ENCODE results near the gene POLN.
"Not testable (repeated sequence)": the region's sequence is repeated elsewhere in the genome, so short reads cannot be mapped to it uniquely, and the experiment has no call there.

Gene POLN

GRCh38 chr4:2250357-2251072 is 8.6 kb upstream of the POLN start:
- peak; percentile 47 for DNase-seq

DNA sequence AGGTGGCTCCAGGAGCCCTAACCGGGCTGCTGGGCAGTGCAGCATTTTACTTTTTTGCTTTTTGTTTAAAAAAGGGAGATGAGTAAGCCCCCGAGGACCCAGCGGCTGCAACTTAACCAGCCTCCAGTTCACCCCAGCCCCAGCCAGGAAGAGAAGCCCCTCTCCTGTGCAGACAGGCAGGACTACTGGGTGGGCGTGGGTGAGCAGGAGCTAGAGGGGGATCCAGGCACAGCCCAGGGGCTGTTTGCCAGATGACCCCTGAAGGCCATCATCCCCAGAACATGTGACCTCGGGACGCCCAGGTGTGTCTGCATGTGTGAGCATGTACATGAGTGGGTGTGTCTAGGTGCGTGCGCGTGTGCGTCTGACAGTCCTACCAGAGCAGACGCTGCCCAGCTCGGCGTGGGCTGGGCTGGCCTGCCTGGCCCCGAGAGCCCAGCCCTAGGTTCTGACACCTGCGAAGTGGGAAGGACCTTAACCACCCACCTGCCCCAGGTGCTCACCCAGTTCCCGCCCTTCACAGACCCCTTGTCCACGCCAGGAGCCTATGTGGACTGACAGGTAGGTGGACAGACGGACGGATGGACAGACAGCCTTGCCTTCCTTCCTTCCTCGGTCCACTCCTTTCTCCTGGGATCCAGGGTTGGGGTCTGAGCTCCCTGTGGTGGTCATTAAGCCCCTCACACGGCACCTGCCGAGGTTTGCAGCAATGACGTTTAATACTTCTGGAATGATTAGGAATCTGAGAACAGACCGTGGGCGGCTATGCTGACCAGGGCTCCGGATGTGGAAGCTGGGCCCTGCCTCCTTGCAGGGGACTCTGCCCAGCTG is 7.8 kb upstream of the POLN start:
- DNase-seq: peak; percentile 46

DNA sequence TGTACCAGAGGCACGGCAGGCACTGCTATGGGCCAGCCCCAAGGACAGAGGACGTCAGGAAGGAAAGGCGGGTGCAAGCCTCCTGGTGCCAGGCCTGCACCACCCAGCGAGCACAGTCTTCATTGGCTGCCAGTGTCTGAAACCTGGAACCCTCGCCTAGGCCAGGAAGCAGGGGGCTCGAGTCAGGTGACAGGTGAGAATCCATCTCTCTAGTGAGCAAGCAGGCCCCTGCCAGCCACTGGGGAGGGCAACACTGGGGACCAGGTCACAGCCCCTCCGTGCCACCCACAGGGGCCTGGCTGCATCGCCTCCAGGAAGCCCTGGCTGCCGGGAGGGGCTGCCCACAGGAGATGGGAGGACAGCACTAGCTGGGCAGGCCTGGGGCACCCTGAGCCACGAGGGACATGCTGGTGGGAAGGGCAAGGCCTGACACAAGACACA is 6.9 kb upstream of the POLN start:
- DNase-seq: peak; percentile 50

- DNase-seq: peak; percentile 57
Observed at GRCh38 chr4:2248044-2248780, 6.3 kb upstream of the POLN start.

DNA sequence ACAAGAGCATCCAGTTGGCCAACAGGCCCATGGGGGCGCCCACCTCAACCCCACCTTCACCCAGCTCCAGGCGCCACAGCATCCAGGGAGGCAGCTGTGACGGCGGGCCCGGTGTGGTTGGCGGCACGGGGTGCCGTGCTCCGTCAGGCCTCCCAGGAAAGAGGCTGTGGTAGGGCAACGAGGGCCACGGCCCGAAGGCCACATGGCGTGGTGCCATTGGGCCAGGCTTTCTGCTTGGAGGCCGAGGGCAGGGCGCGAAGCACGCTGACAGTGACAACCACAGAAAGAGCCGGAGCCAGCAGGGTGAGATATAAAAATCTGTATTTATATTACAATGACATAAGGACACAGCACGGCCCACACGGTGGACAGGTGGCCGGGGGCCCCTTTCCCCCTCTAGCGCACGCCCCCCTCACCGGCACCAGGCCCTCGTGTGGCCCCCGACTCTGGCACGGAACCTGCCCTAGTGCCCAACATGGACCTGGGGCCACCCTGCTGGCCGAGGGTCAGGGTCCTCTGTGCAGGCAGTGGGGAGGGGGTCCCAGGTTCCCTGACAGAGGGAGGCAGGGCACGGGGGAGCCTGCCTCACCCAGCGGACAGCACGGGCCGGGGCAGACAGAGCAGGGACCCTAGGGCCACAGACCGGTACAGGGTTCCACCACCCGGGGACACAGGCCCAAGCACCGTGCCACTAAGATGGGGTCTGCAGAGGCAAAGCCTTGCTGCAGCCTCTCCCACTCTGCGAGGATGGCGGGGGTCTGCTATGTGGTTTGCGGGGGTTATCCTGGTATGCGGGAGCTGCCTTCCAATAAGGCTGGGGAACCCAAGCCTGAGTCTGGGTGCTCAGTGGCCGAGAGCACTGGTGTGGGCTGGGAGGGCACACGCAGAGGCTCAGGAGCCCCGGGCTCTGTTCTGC is 5.5 kb upstream of the POLN start:
- peak; percentile 45 for DNase-seq

- DNase-seq: peak; percentile 56
Observed at GRCh38 chr4:2246384-2247127, 4.6 kb upstream of the POLN start.

DNA sequence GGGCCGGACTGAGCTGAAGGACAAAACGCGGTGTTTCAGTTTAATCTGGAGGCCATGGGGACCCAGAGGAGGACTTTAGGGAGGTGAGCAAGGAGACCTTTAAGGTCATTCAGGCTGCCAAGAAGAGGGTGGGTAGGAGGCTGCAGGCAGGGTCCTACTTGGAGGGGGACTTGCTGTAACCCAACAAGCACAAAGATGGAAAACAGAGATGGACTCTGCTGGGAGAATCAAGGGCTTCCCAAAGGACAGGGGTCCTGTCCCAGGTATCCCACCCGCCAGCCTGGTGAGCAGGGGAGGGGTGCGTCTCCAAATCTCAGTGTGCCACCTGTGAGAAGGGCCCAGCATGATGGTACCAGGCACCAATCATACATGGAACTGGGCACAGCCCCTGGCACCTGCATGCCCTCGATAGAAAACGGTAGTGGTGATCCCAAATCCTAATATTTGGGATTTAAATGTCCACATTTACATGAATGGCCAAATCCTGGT is 3.9 kb upstream of the POLN start:
- DNase-seq: no peak

- peak; percentile 47 for DNase-seq
Observed at GRCh38 chr4:2245057-2245786, 3.3 kb upstream of the POLN start.

DNA sequence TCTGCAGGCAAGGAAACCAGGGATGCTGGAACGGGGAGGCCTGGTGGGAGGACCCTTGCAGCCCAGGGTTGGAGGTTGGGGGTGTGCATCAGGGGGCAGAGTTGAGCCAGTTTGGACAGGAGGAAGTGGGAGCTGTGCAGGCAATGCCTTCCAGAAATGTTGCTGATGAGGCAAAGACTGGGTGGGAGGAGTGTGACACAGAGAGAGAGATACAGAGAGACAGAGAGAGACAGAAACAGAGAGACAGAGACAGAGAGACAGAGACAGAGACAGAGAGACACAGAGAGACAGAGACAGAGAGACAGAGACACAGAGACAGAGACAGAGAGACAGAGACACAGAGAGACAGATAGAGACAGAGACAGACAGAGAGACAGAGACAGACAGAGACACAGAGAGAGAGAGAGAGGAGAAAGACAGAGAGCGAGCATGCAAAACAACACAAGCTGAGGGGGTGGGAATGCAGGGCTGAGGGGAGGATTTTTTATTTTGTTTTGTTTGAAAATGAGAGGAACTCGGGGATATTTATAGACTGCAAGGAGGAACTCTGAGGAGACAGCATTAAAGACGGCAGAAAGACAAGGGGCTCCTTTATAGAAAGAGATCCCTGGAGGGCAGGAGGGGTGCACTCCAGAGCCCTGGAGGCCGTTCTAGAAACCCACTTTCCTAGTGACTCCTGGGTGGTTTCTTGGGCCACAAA is 1.9 kb upstream of the POLN start:
- DNase-seq: peak; percentile 71

DNA sequence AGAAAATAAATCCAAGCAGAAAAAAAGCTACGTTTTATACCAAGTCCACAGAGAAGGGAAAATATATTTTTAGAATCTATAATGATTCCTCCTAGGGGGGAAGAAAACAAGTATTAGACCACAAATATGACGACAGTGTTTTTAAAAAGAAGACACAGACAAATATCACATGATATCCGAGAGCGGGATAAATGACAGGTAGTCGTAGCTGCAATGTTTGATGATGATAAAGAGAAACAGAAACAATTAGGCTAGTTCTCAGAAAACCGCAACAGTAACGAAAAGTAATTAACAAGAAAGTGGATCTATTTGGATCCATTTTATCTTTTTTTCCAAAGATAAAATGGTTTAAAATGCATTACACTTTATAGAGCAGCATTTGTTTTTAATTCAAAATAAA is 918 bp downstream of the POLN start:
- no peak for DNase-seq

GRCh38 chr4:2236944-2237666 is 4.8 kb downstream of the POLN start:
- no peak for DNase-seq

GRCh38 chr4:2231082-2231481 is 10.8 kb downstream of the POLN start:
- DNase-seq: no peak

DNA sequence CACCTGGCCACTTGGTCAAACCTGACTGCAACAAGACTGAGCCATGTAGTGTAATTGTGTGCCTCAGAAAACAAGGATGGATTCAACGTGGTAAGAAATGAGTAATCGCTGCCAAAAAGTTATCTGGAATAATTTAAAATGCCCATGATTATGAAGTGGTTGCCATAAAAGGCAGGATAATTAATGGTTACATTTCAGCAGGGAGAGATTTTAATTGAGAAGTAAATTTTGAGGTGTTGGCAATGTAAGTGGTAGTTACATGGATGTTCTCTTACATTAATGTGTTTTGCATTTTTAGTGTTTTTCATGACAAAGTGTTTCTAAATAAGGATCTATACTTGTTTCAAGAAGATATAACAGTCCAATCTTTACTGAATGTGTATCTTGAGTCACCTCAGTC is 15.7 kb downstream of the POLN start:
- no peak for DNase-seq

GRCh38 chr4:2222838-2223237 is 19.1 kb downstream of the POLN start:
- DNase-seq: no peak

- DNase-seq: not testable (repeated sequence)
Observed at GRCh38 chr4:2221378-2221777, 20.5 kb downstream of the POLN start.

- DNase-seq: peak; percentile 83
Observed at GRCh38 chr4:2220016-2220630, 21.8 kb downstream of the POLN start.

DNA sequence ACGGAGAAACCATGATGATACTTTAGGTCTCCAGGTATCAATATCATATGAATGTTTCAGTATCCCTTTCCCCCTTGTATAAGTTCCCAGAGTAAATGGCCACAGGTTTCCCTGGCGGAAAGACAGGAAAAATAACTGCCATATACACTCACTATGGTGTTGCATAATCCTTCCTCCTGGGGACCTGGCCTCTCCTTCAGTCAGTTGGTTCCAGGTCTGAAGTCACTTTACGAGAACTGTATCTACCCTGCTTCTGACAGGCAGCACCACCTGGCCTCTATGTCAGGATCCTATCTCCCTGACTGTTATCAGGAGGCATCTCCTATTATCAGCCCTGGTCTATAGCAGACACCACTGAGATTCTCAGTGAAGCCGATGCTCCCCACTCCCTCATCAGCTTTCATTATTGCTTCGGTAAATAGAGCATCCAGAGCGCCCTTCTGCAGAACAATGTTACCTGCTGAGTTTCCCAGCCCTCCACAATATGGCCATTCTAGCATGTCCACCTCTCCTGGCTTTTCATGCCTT is 22.6 kb downstream of the POLN start:
- no peak for DNase-seq

GRCh38 chr4:2218436-2218835 is 23.5 kb downstream of the POLN start:
- DNase-seq: no peak

- peak; percentile 79 for DNase-seq
Observed at GRCh38 chr4:2217726-2218125, 24.2 kb downstream of the POLN start.

All from islet precursor cell (in vitro differentiated cells).